ENCODE results near the gene PCNX2. TPM values are rescaled to one million over a fixed set of nuclear protein-coding genes. Genes with fewer than 3 reads are reported as not detected.
"Not testable (repeated sequence)": the region's sequence is repeated elsewhere in the genome, so short reads cannot be mapped to it uniquely, and the experiment has no call there.

PCNX2 gene
- total RNA-seq, 1 donor from 2014 or later, result 17.2 TPM

- no peak for DNase-seq (ENCODE audit: extremely low spot score, unreplicated experiment)
- H3K36me3 Mint-ChIP-seq (ENCODE audit: unreplicated experiment), result peaks cover 7% of the 10 kb centered on the region
- no peaks in the 10 kb centered on the region for H3K9me3 Mint-ChIP-seq (ENCODE audit: unreplicated experiment)
- H3K4me1 Mint-ChIP-seq (ENCODE audit: unreplicated experiment), result peaks cover 6% of the 10 kb centered on the region
- no peak overlapping the region for H3K27ac Mint-ChIP-seq (ENCODE audit: unreplicated experiment)
- no peak overlapping the region for H3K4me3 Mint-ChIP-seq (ENCODE audit: unreplicated experiment)
- H3K27me3 Mint-ChIP-seq (ENCODE audit: unreplicated experiment), result no peaks in the 10 kb centered on the region
- no peak for TF ChIP-seq CTCF (IDR thresholded peaks at IDR 0.05)
These were observed 155.0 kb downstream of the PCNX2 start for GRCh38 chr1:233140499-233140898.

- Mint-ChIP-seq H3K36me3 (ENCODE audit: unreplicated experiment) (peaks cover 10% of the 10 kb centered on the region), H3K4me1 (ENCODE audit: unreplicated experiment) (peaks cover 2% of the 10 kb centered on the region), H3K27me3 (ENCODE audit: unreplicated experiment) (no peaks in the 10 kb centered on the region), H3K9me3 (ENCODE audit: unreplicated experiment) (no peaks in the 10 kb centered on the region), H3K27ac (ENCODE audit: unreplicated experiment) (no peak overlapping the region), H3K4me3 (ENCODE audit: unreplicated experiment) (no peak overlapping the region)
- no peak for DNase-seq (ENCODE audit: extremely low spot score, unreplicated experiment)
- no peak for TF ChIP-seq CTCF (IDR thresholded peaks at IDR 0.05)
These were observed 156.5 kb downstream of the PCNX2 start for GRCh38 chr1:233138788-233139585.

- H3K9me3 Mint-ChIP-seq (ENCODE audit: unreplicated experiment), result no peaks in the 10 kb centered on the region
- H3K4me1 Mint-ChIP-seq (ENCODE audit: unreplicated experiment), result no peaks in the 10 kb centered on the region
- H3K4me3 Mint-ChIP-seq (ENCODE audit: unreplicated experiment), result no peak overlapping the region
- peaks cover 18% of the 10 kb centered on the region for H3K36me3 Mint-ChIP-seq (ENCODE audit: unreplicated experiment)
- no peak for TF ChIP-seq CTCF (IDR thresholded peaks at IDR 0.05)
- DNase-seq (ENCODE audit: extremely low spot score, unreplicated experiment), result no peak
- H3K27me3 Mint-ChIP-seq (ENCODE audit: unreplicated experiment), result no peaks in the 10 kb centered on the region
- H3K27ac Mint-ChIP-seq (ENCODE audit: unreplicated experiment), result no peak overlapping the region
These were observed 159.7 kb downstream of the PCNX2 start for GRCh38 chr1:233135833-233136232.

- Mint-ChIP-seq H3K27ac (ENCODE audit: unreplicated experiment) (no peak overlapping the region), H3K36me3 (ENCODE audit: unreplicated experiment) (peaks cover 17% of the 10 kb centered on the region), H3K27me3 (ENCODE audit: unreplicated experiment) (no peaks in the 10 kb centered on the region), H3K4me3 (ENCODE audit: unreplicated experiment) (no peak overlapping the region), H3K9me3 (ENCODE audit: unreplicated experiment) (no peaks in the 10 kb centered on the region), H3K4me1 (ENCODE audit: unreplicated experiment) (no peaks in the 10 kb centered on the region)
- no peak for TF ChIP-seq CTCF (IDR thresholded peaks at IDR 0.05)
- DNase-seq (ENCODE audit: extremely low spot score, unreplicated experiment), result no peak
These were observed 163.1 kb downstream of the PCNX2 start for GRCh38 chr1:233132445-233132844.

- DNase-seq (ENCODE audit: extremely low spot score, unreplicated experiment); H3K4me3 Mint-ChIP-seq (ENCODE audit: unreplicated experiment); H3K4me1 Mint-ChIP-seq (ENCODE audit: unreplicated experiment); H3K9me3 Mint-ChIP-seq (ENCODE audit: unreplicated experiment); H3K27me3 Mint-ChIP-seq (ENCODE audit: unreplicated experiment); H3K27ac Mint-ChIP-seq (ENCODE audit: unreplicated experiment): not testable (repeated sequence)
- H3K36me3 Mint-ChIP-seq (ENCODE audit: unreplicated experiment), result peaks cover 12% of the 10 kb centered on the region
These were observed 166.5 kb downstream of the PCNX2 start for GRCh38 chr1:233129031-233129430.
